Keratinocyte (primary cell): Measurements from ENCODE around the gene PDE8A. TPM values are rescaled to one million over a fixed set of nuclear protein-coding genes. Genes with fewer than 3 reads are reported as not detected.
A peak's percentile ranks its signal among the peaks of the same experiment; 100 is the strongest.

ENCODE experiments used
- DNase-seq: peaks from one replicate; pipeline ENCODE4 v3.0.0-alpha.2; 2011; ENCODE audit warnings: low read depth, missing footprints, low spot score
- FAIRE-seq: peaks from 2 replicates; lab custom pipeline; 2011; peaks lifted over from hg19 to GRCh38; lab: Jason Lieb, UNC
- H2AFZ ChIP-seq: 2 replicates; pipeline ENCODE4 v1.6.0; 2012; ENCODE audit warnings: low read length, control low read depth, inconsistent platforms; ENCODE audit not compliant: control insufficient read depth
- H3K27ac ChIP-seq: 2 replicates; pipeline ENCODE4 v1.5.1; 2011; ENCODE audit warnings: low read length; ENCODE audit not compliant: control insufficient read depth, insufficient read depth
- H3K27me3 ChIP-seq: 3 replicates; pipeline ENCODE4 v1.6.0; 2011; ENCODE audit warnings: low read length; ENCODE audit not compliant: control insufficient read depth, insufficient read depth; ENCODE audit errors: extremely low read depth
- H3K36me3 ChIP-seq, 2 experiments: 2 replicates in 1 of 2; 3 replicates in 1 of 2; pipeline ENCODE4 v1.5.1; 2011; ENCODE audit warnings: low read length in 2 of 2, mild to moderate bottlenecking in 1 of 2; ENCODE audit not compliant: control insufficient read depth in 2 of 2, insufficient read depth in 2 of 2; ENCODE audit errors: extremely low read depth in 1 of 2
- H3K4me1 ChIP-seq: 3 replicates; pipeline ENCODE4 v1.5.1; 2011; ENCODE audit warnings: low read length; ENCODE audit not compliant: control insufficient read depth, insufficient read depth; ENCODE audit errors: extremely low read depth
- H3K4me2 ChIP-seq: 3 replicates; pipeline ENCODE4 v1.6.0; 2011; ENCODE audit warnings: low read depth, low read length; ENCODE audit not compliant: control insufficient read depth, insufficient read depth; ENCODE audit errors: extremely low read depth
- H3K4me3 ChIP-seq, 3 experiments: fragments of 200-600 bp in 1 of 3; sonication (generic) in 1 of 3; 2 replicates in 2 of 3; 3 replicates in 1 of 3; pipeline ENCODE4 v1.5.1; 2011 to 2016; ENCODE audit warnings: low read length in 3 of 3, mild to moderate bottlenecking in 3 of 3, control low read depth in 2 of 3, inconsistent platforms in 1 of 3, low read depth in 1 of 3, mixed read lengths in 1 of 3, mixed run types in 1 of 3, moderate library complexity in 1 of 3; ENCODE audit not compliant: control insufficient read depth in 2 of 3, insufficient read depth in 2 of 3; ENCODE audit errors: extremely low read depth in 1 of 3
- H3K79me2 ChIP-seq: 2 replicates; pipeline ENCODE4 v1.6.0; 2012; ENCODE audit warnings: low read length; ENCODE audit not compliant: control insufficient read depth, insufficient read depth
- H3K9ac ChIP-seq: 3 replicates; pipeline ENCODE4 v1.6.0; 2011; ENCODE audit warnings: low read length; ENCODE audit not compliant: control insufficient read depth, insufficient read depth; ENCODE audit errors: extremely low read depth
- H3K9me1 ChIP-seq: 3 replicates; pipeline ENCODE4 v1.6.0; 2011; ENCODE audit warnings: low read length; ENCODE audit not compliant: control insufficient read depth, insufficient read depth; ENCODE audit errors: extremely low read depth
- H3K9me3 ChIP-seq: 2 replicates; pipeline ENCODE4 v1.5.1; 2012; ENCODE audit warnings: low read depth, low read length; ENCODE audit not compliant: control insufficient read depth
- H4K20me1 ChIP-seq: 3 replicates; pipeline ENCODE4 v1.6.0; 2011; ENCODE audit warnings: low read length; ENCODE audit not compliant: control insufficient read depth, insufficient read depth; ENCODE audit errors: extremely low read depth
- CTCF ChIP-seq, 3 experiments: IDR thresholded peaks in 1 of 3; conservative IDR thresholded peaks in 1 of 3; optimal IDR thresholded peaks in 1 of 3; 2 replicates in 2 of 3; 3 replicates in 1 of 3; pipeline versions ENCODE3 to v1.5.1; 2011; ENCODE audit warnings: low read length in 3 of 3, mild to moderate bottlenecking in 3 of 3, moderate library complexity in 2 of 3, control low read depth in 1 of 3, inconsistent platforms in 1 of 3; ENCODE audit not compliant: insufficient read depth in 2 of 3; ENCODE audit errors: extremely low read depth in 1 of 3
- EZH2 ChIP-seq: IDR thresholded peaks from one replicate; pipeline ENCODE4 v1.6.1; 2012; ENCODE audit warnings: inconsistent platforms, mild to moderate bottlenecking, low read length, moderate library complexity
- dilution Hi-C: fragments of 300-500 bp; cut with MboI; formaldehyde crosslinking; loops from one replicate; pipeline ENCODE4 v1.7.0; 2020; ENCODE audit warnings: low sequenced_read_pairs; ENCODE audit not compliant: extremely low pct_ligation_motif_present
- polyA plus RNA-seq, 5 experiments: library from polyadenylated mRNA; depleted of rRNA in 3 of 5; stranded (reverse) in 3 of 5; stranded (forward) in 1 of 5; unstranded in 1 of 5; fragments of >200 nt; gene quantifications; 1 replicate in 1 of 5; 2 replicates in 3 of 5; 3 replicates in 1 of 5; pipeline versions ENCODE4 v1.2.1 to v1.2.3, GENCODE V29; 2011 to 2012; ENCODE audit warnings: missing spikeins in 2 of 5, low read depth in 1 of 5, low replicate concordance in 1 of 5

PDE8A gene
- polyA plus RNA-seq, 1 donor (not counting 4 experiments of a cell fraction or from before 2014, with no cell fraction given), result 24.1 TPM

- H3K9ac ChIP-seq, result no peak overlapping the region
- DNase-seq (no peak), FAIRE-seq (no peak)
- dilution Hi-C loops, result no loop called here
- no peaks in the 10 kb centered on the region for H4K20me1 ChIP-seq
- H3K36me3 ChIP-seq, result no peaks in the 10 kb centered on the region
- H3K4me1 ChIP-seq, result peaks cover 2% of the 10 kb centered on the region
- no peaks in the 10 kb centered on the region for H3K27me3 ChIP-seq
- H3K9me1 ChIP-seq, result no peaks in the 10 kb centered on the region
- H2AFZ ChIP-seq, result no peak overlapping the region
- H3K4me2 ChIP-seq, result no peak overlapping the region
- no peaks in the 10 kb centered on the region for H3K79me2 ChIP-seq
- H3K4me3 ChIP-seq, result no peak overlapping the region
- H3K9me3 ChIP-seq, result no peaks in the 10 kb centered on the region
- no peak overlapping the region for H3K27ac ChIP-seq
- TF ChIP-seq EZH2 (no peak), CTCF (optimal IDR thresholded peaks at IDR 0.05 in 1 of 3, IDR thresholded peaks at IDR 0.05 in 1 of 3, conservative IDR thresholded peaks at IDR 0.05 in 1 of 3; ENCODE audit: extremely low read depth in 1 of 3, insufficient read depth in 2 of 3, low read length in 3 of 3) (no peak)
Measured at GRCh38 chr15:85162237-85162636, 180.6 kb downstream of the PDE8A start.

- no peak overlapping the region for H3K9ac ChIP-seq
- H3K36me3 ChIP-seq, result no peaks in the 10 kb centered on the region
- no peak for DNase-seq
- no peak for TF ChIP-seq EZH2
- no peak for TF ChIP-seq CTCF (optimal IDR thresholded peaks at IDR 0.05 in 1 of 3, IDR thresholded peaks at IDR 0.05 in 1 of 3, conservative IDR thresholded peaks at IDR 0.05 in 1 of 3; ENCODE audit: extremely low read depth in 1 of 3, insufficient read depth in 2 of 3, low read length in 3 of 3)
- no peaks in the 10 kb centered on the region for H3K27me3 ChIP-seq
- no peaks in the 10 kb centered on the region for H3K79me2 ChIP-seq
- H2AFZ ChIP-seq, result no peak overlapping the region
- no peak overlapping the region for H3K27ac ChIP-seq
- H3K9me3 ChIP-seq, result no peaks in the 10 kb centered on the region
- H3K4me2 ChIP-seq, result peak overlapping the region; percentile 12
- peak; percentile 34 for FAIRE-seq
- H4K20me1 ChIP-seq, result no peaks in the 10 kb centered on the region
- peaks cover 5% of the 10 kb centered on the region for H3K4me1 ChIP-seq
- H3K4me3 ChIP-seq, result no peak overlapping the region
- H3K9me1 ChIP-seq, result no peaks in the 10 kb centered on the region
- dilution Hi-C loops, result no loop called here
Measured at GRCh38 chr15:85164841-85165466, 183.3 kb downstream of the PDE8A start.
